Measurements from ENCODE around the gene TMEM176B.

TMEM176B gene

GRCh38 chr7:150791746-150792452 is 8.3 kb downstream of the TMEM176B start:
- H3K27me3 ChIP-seq (replicated peaks; ENCODE audit: control insufficient read depth, insufficient read depth, low read length, poor library complexity, severe bottlenecking): no peaks in the 10 kb centered on the region
- H3K4me1 ChIP-seq (ENCODE audit: control insufficient read depth, insufficient read depth, low read length, poor library complexity, severe bottlenecking): no peaks in the 10 kb centered on the region
- H3K27ac ChIP-seq (ENCODE audit: insufficient read depth, low read length, poor library complexity, severe bottlenecking): no peak overlapping the region
- H3K4me3 ChIP-seq (ENCODE audit: insufficient read depth, low read depth, low read length, poor library complexity, severe bottlenecking): no peak overlapping the region
- no peaks in the 10 kb centered on the region for H3K9me3 ChIP-seq (ENCODE audit: control insufficient read depth, low read length)
- no peak for DNase-seq
- H3K36me3 ChIP-seq (ENCODE audit: control insufficient read depth, insufficient read depth, low read length): no peaks in the 10 kb centered on the region

- H3K27ac ChIP-seq (ENCODE audit: insufficient read depth, low read length, poor library complexity, severe bottlenecking): no peak overlapping the region
- H3K4me3 ChIP-seq (ENCODE audit: insufficient read depth, low read depth, low read length, poor library complexity, severe bottlenecking): no peak overlapping the region
- H3K27me3 ChIP-seq (replicated peaks; ENCODE audit: control insufficient read depth, insufficient read depth, low read length, poor library complexity, severe bottlenecking): no peaks in the 10 kb centered on the region
- DNase-seq: no peak
- H3K4me1 ChIP-seq (ENCODE audit: control insufficient read depth, insufficient read depth, low read length, poor library complexity, severe bottlenecking): no peaks in the 10 kb centered on the region
- H3K9me3 ChIP-seq (ENCODE audit: control insufficient read depth, low read length): no peaks in the 10 kb centered on the region
- H3K36me3 ChIP-seq (ENCODE audit: control insufficient read depth, insufficient read depth, low read length): no peaks in the 10 kb centered on the region
Measured at GRCh38 chr7:150791304-150791703, 8.9 kb downstream of the TMEM176B start.

GRCh38 chr7:150790416-150791075 is 9.6 kb downstream of the TMEM176B start:
- Histone ChIP-seq H3K27me3 (replicated peaks; ENCODE audit: control insufficient read depth, insufficient read depth, low read length, poor library complexity, severe bottlenecking) (no peaks in the 10 kb centered on the region), H3K4me3 (ENCODE audit: insufficient read depth, low read depth, low read length, poor library complexity, severe bottlenecking) (no peak overlapping the region), H3K4me1 (ENCODE audit: control insufficient read depth, insufficient read depth, low read length, poor library complexity, severe bottlenecking) (no peaks in the 10 kb centered on the region), H3K36me3 (ENCODE audit: control insufficient read depth, insufficient read depth, low read length) (no peaks in the 10 kb centered on the region), H3K27ac (ENCODE audit: insufficient read depth, low read length, poor library complexity, severe bottlenecking) (no peak overlapping the region), H3K9me3 (ENCODE audit: control insufficient read depth, low read length) (no peaks in the 10 kb centered on the region)
- no peak for DNase-seq

- no peak for DNase-seq
- no peak overlapping the region for H3K27ac ChIP-seq (ENCODE audit: insufficient read depth, low read length, poor library complexity, severe bottlenecking)
- H3K4me1 ChIP-seq (ENCODE audit: control insufficient read depth, insufficient read depth, low read length, poor library complexity, severe bottlenecking): no peaks in the 10 kb centered on the region
- no peak overlapping the region for H3K4me3 ChIP-seq (ENCODE audit: insufficient read depth, low read depth, low read length, poor library complexity, severe bottlenecking)
- H3K9me3 ChIP-seq (ENCODE audit: control insufficient read depth, low read length): no peaks in the 10 kb centered on the region
- H3K27me3 ChIP-seq (replicated peaks; ENCODE audit: control insufficient read depth, insufficient read depth, low read length, poor library complexity, severe bottlenecking): no peaks in the 10 kb centered on the region
- no peaks in the 10 kb centered on the region for H3K36me3 ChIP-seq (ENCODE audit: control insufficient read depth, insufficient read depth, low read length)
Measured at GRCh38 chr7:150788474-150789269, 11.5 kb downstream of the TMEM176B start.

GRCh38 chr7:150787321-150788281 is 12.6 kb downstream of the TMEM176B start:
- Histone ChIP-seq H3K9me3 (ENCODE audit: control insufficient read depth, low read length) (no peaks in the 10 kb centered on the region), H3K4me3 (ENCODE audit: insufficient read depth, low read depth, low read length, poor library complexity, severe bottlenecking) (no peak overlapping the region), H3K36me3 (ENCODE audit: control insufficient read depth, insufficient read depth, low read length) (no peaks in the 10 kb centered on the region), H3K4me1 (ENCODE audit: control insufficient read depth, insufficient read depth, low read length, poor library complexity, severe bottlenecking) (no peaks in the 10 kb centered on the region), H3K27ac (ENCODE audit: insufficient read depth, low read length, poor library complexity, severe bottlenecking) (no peak overlapping the region), H3K27me3 (replicated peaks; ENCODE audit: control insufficient read depth, insufficient read depth, low read length, poor library complexity, severe bottlenecking) (no peaks in the 10 kb centered on the region)
- no peak for DNase-seq

GRCh38 chr7:150784954-150785353 is 15.2 kb downstream of the TMEM176B start:
- Histone ChIP-seq H3K27me3 (replicated peaks; ENCODE audit: control insufficient read depth, insufficient read depth, low read length, poor library complexity, severe bottlenecking) (no peaks in the 10 kb centered on the region), H3K4me3 (ENCODE audit: insufficient read depth, low read depth, low read length, poor library complexity, severe bottlenecking) (no peak overlapping the region), H3K9me3 (ENCODE audit: control insufficient read depth, low read length) (no peaks in the 10 kb centered on the region), H3K27ac (ENCODE audit: insufficient read depth, low read length, poor library complexity, severe bottlenecking) (no peak overlapping the region), H3K36me3 (ENCODE audit: control insufficient read depth, insufficient read depth, low read length) (no peaks in the 10 kb centered on the region), H3K4me1 (ENCODE audit: control insufficient read depth, insufficient read depth, low read length, poor library complexity, severe bottlenecking) (no peaks in the 10 kb centered on the region)
- DNase-seq: no peak

- H3K4me3 ChIP-seq (ENCODE audit: insufficient read depth, low read depth, low read length, poor library complexity, severe bottlenecking): no peak overlapping the region
- H3K36me3 ChIP-seq (ENCODE audit: control insufficient read depth, insufficient read depth, low read length): no peaks in the 10 kb centered on the region
- H3K4me1 ChIP-seq (ENCODE audit: control insufficient read depth, insufficient read depth, low read length, poor library complexity, severe bottlenecking): no peaks in the 10 kb centered on the region
- no peak for DNase-seq
- H3K27ac ChIP-seq (ENCODE audit: insufficient read depth, low read length, poor library complexity, severe bottlenecking): no peak overlapping the region
- no peaks in the 10 kb centered on the region for H3K27me3 ChIP-seq (replicated peaks; ENCODE audit: control insufficient read depth, insufficient read depth, low read length, poor library complexity, severe bottlenecking)
- no peaks in the 10 kb centered on the region for H3K9me3 ChIP-seq (ENCODE audit: control insufficient read depth, low read length)
Measured at GRCh38 chr7:150784120-150784736, 15.9 kb downstream of the TMEM176B start.

- Histone ChIP-seq H3K27ac (ENCODE audit: insufficient read depth, low read length, poor library complexity, severe bottlenecking) (no peak overlapping the region), H3K4me1 (ENCODE audit: control insufficient read depth, insufficient read depth, low read length, poor library complexity, severe bottlenecking) (no peaks in the 10 kb centered on the region), H3K9me3 (ENCODE audit: control insufficient read depth, low read length) (no peaks in the 10 kb centered on the region), H3K27me3 (replicated peaks; ENCODE audit: control insufficient read depth, insufficient read depth, low read length, poor library complexity, severe bottlenecking) (no peaks in the 10 kb centered on the region), H3K36me3 (ENCODE audit: control insufficient read depth, insufficient read depth, low read length) (no peaks in the 10 kb centered on the region), H3K4me3 (ENCODE audit: insufficient read depth, low read depth, low read length, poor library complexity, severe bottlenecking) (no peak overlapping the region)
- no peak for DNase-seq
Measured at GRCh38 chr7:150781961-150782360, 18.2 kb downstream of the TMEM176B start.

- no peak for DNase-seq
- no peak overlapping the region for H3K4me3 ChIP-seq (ENCODE audit: insufficient read depth, low read depth, low read length, poor library complexity, severe bottlenecking)
- no peaks in the 10 kb centered on the region for H3K27me3 ChIP-seq (replicated peaks; ENCODE audit: control insufficient read depth, insufficient read depth, low read length, poor library complexity, severe bottlenecking)
- no peaks in the 10 kb centered on the region for H3K9me3 ChIP-seq (ENCODE audit: control insufficient read depth, low read length)
- H3K4me1 ChIP-seq (ENCODE audit: control insufficient read depth, insufficient read depth, low read length, poor library complexity, severe bottlenecking): no peaks in the 10 kb centered on the region
- H3K36me3 ChIP-seq (ENCODE audit: control insufficient read depth, insufficient read depth, low read length): no peaks in the 10 kb centered on the region
- no peak overlapping the region for H3K27ac ChIP-seq (ENCODE audit: insufficient read depth, low read length, poor library complexity, severe bottlenecking)
Measured at GRCh38 chr7:150781103-150781502, 19.1 kb downstream of the TMEM176B start.
